OCI-LY3 (cell line): ENCODE measurements around the gene PNKP.

Source experiments
- H2AFZ ChIP-seq: fragments of 200-600, 300-600 bp; shearing (Covaris generic); 2 replicates; pipeline ENCODE4 v1.6.0; 2014; ENCODE audit warnings: antibody characterized with exemption, low read depth, low read length
- H3K27ac ChIP-seq: fragments of 200-600, 300-600 bp; sonication (generic); 2 replicates; pipeline ENCODE4 v1.5.1; 2014; ENCODE audit warnings: mild to moderate bottlenecking, low read length, moderate library complexity, mixed read lengths
- H3K27me3 ChIP-seq: fragments of 200-600, 300-600 bp; sonication (generic); 2 replicates; pipeline ENCODE4 v1.6.1; 2014; ENCODE audit warnings: low read depth, low read length, mixed read lengths
- H3K36me3 ChIP-seq: fragments of 200-600, 300-600 bp; sonication (generic); replicated peaks from 2 replicates; pipeline ENCODE3; 2014; ENCODE audit warnings: low read depth, low read length, mixed read lengths
- H3K4me1 ChIP-seq: fragments of 300-600, 200-600 bp; sonication (generic); 2 replicates; pipeline ENCODE4 v1.6.1; 2014; ENCODE audit warnings: low read length, mixed read lengths
- H3K4me2 ChIP-seq: fragments of 200-600, 300-600 bp; sonication (generic); 2 replicates; pipeline ENCODE4 v1.6.1; 2014; ENCODE audit warnings: low read length, mixed read lengths
- H3K4me3 ChIP-seq: fragments of 300-600, 200-600 bp; sonication (generic); 2 replicates; pipeline ENCODE4 v1.5.1; 2014; ENCODE audit warnings: antibody characterized with exemption, mild to moderate bottlenecking, low read length, moderate library complexity
- H3K79me2 ChIP-seq: fragments of 300-600, 200-600 bp; shearing (Covaris generic); 2 replicates; pipeline ENCODE4 v1.6.1; 2014; ENCODE audit warnings: mild to moderate bottlenecking, low read length, mixed read lengths
- H3K9ac ChIP-seq: fragments of 300-600, 200-600 bp; shearing (Covaris generic); 2 replicates; pipeline ENCODE4 v1.6.0; 2014; ENCODE audit warnings: mild to moderate bottlenecking, low read length, moderate library complexity
- H3K9me3 ChIP-seq: fragments of 200-600, 300-600 bp; shearing (Covaris generic); 2 replicates; pipeline ENCODE4 v1.6.1; 2014; ENCODE audit warnings: low read length, mixed read lengths; ENCODE audit not compliant: insufficient read depth
- H4K20me1 ChIP-seq: fragments of 200-600, 300-600 bp; sonication (generic); 2 replicates; pipeline ENCODE4 v1.6.1; 2016; ENCODE audit warnings: low read length, mixed read lengths; ENCODE audit not compliant: insufficient read depth
- EZH2phosphoT487 ChIP-seq: fragments of 200-600 bp; shearing (Covaris generic); IDR thresholded peaks from 2 replicates; pipeline ENCODE4 v1.6.1; 2018; ENCODE audit warnings: antibody characterized with exemption, mixed run types, low read depth
- TF ChIP-seq, protein P1 (sequence below): fragments of 200-600, 300-600 bp; sonication (generic); IDR thresholded peaks from 2 replicates; pipeline ENCODE4 v1.5.1; 2014; ENCODE audit warnings: antibody characterized with exemption, low read length, low read depth

PNKP gene

GRCh38 chr19:49845414-49845813 is 22.0 kb downstream of the PNKP start:
- Histone ChIP-seq H3K9me3 (peaks cover 7% of the 10 kb centered on the region), H3K4me3 (no peak overlapping the region), H3K4me1 (peaks cover 25% of the 10 kb centered on the region), H3K79me2 (no peaks in the 10 kb centered on the region), H3K27me3 (no peaks in the 10 kb centered on the region), H2AFZ (no peak overlapping the region), H3K27ac (no peak overlapping the region), H3K4me2 (no peak overlapping the region), H3K36me3 (peaks cover 21% of the 10 kb centered on the region), H4K20me1 (no peaks in the 10 kb centered on the region), H3K9ac (no peak overlapping the region)
- no peak for TF ChIP-seq EZH2phosphoT487
- TF ChIP-seq, protein P1, sequence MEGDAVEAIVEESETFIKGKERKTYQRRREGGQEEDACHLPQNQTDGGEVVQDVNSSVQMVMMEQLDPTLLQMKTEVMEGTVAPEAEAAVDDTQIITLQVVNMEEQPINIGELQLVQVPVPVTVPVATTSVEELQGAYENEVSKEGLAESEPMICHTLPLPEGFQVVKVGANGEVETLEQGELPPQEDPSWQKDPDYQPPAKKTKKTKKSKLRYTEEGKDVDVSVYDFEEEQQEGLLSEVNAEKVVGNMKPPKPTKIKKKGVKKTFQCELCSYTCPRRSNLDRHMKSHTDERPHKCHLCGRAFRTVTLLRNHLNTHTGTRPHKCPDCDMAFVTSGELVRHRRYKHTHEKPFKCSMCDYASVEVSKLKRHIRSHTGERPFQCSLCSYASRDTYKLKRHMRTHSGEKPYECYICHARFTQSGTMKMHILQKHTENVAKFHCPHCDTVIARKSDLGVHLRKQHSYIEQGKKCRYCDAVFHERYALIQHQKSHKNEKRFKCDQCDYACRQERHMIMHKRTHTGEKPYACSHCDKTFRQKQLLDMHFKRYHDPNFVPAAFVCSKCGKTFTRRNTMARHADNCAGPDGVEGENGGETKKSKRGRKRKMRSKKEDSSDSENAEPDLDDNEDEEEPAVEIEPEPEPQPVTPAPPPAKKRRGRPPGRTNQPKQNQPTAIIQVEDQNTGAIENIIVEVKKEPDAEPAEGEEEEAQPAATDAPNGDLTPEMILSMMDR = no peak

- Histone ChIP-seq H3K79me2 (no peaks in the 10 kb centered on the region), H3K27ac (no peak overlapping the region), H2AFZ (no peak overlapping the region), H3K9ac (no peak overlapping the region), H4K20me1 (no peaks in the 10 kb centered on the region), H3K27me3 (no peaks in the 10 kb centered on the region), H3K9me3 (peaks cover 7% of the 10 kb centered on the region), H3K4me1 (peaks cover 19% of the 10 kb centered on the region), H3K36me3 (peaks cover 22% of the 10 kb centered on the region), H3K4me2 (no peak overlapping the region), H3K4me3 (no peak overlapping the region)
- TF ChIP-seq, protein P1 = no peak
- no peak for TF ChIP-seq EZH2phosphoT487
Measured at GRCh38 chr19:49844138-49845095, 23.0 kb downstream of the PNKP start.

GRCh38 chr19:49843265-49843664 is 24.1 kb downstream of the PNKP start:
- Histone ChIP-seq H3K27me3 (no peaks in the 10 kb centered on the region), H3K4me2 (no peak overlapping the region), H2AFZ (no peak overlapping the region), H3K36me3 (peaks cover 26% of the 10 kb centered on the region), H3K4me3 (no peak overlapping the region), H3K27ac (no peak overlapping the region), H3K9ac (no peak overlapping the region), H3K79me2 (no peaks in the 10 kb centered on the region), H3K4me1 (peaks cover 7% of the 10 kb centered on the region), H3K9me3 (no peaks in the 10 kb centered on the region), H4K20me1 (no peaks in the 10 kb centered on the region)
- no peak for TF ChIP-seq EZH2phosphoT487
- TF ChIP-seq, protein P1 = no peak

DNA sequence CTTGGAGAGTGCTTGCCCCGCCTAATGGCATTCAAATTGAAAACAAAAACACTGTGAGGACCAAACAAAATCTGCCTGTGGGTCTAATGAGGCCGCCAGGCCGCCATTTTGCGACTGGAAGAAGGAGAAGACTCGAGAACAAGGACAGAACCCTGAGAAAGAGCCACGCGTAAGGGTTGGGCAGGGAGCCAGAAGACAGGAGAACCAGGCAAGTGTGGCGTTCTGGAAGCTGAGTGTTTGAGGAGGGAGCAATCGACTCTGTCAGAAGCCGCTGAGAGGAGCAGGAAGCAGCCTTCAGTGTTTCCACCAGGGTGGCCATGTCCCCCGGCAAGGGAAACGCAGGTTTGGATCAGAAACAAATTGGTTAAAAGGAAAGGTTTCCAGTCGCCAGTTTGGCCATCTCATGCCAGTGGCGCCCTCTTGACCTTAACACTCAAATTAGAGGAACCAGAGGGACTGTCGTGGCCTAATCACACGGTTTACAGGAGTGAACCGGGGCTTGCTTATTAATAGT is 26.6 kb downstream of the PNKP start:
- Histone ChIP-seq H3K9me3 (no peaks in the 10 kb centered on the region), H3K4me1 (peaks cover 3% of the 10 kb centered on the region; the same call in 1 of the 2 replicates), H3K9ac (no peak overlapping the region), H3K4me2 (no peak overlapping the region), H3K36me3 (peaks cover 49% of the 10 kb centered on the region), H3K4me3 (no peak overlapping the region), H3K79me2 (no peaks in the 10 kb centered on the region), H4K20me1 (peaks cover 4% of the 10 kb centered on the region; the same call in 1 of the 2 replicates), H2AFZ (no peak overlapping the region), H3K27ac (no peak overlapping the region), H3K27me3 (no peaks in the 10 kb centered on the region)
- TF ChIP-seq, protein P1 = no peak
- TF ChIP-seq EZH2phosphoT487 = no peak
